ENCODE data around the gene KCMF1. TPM values are rescaled to one million over a fixed set of nuclear protein-coding genes. Genes with fewer than 3 reads are reported as not detected.

The KCMF1 gene
- total RNA-seq, 4 donors from 2014 or later = 41.5 to 97.3 (median 55.5) TPM

DNA sequence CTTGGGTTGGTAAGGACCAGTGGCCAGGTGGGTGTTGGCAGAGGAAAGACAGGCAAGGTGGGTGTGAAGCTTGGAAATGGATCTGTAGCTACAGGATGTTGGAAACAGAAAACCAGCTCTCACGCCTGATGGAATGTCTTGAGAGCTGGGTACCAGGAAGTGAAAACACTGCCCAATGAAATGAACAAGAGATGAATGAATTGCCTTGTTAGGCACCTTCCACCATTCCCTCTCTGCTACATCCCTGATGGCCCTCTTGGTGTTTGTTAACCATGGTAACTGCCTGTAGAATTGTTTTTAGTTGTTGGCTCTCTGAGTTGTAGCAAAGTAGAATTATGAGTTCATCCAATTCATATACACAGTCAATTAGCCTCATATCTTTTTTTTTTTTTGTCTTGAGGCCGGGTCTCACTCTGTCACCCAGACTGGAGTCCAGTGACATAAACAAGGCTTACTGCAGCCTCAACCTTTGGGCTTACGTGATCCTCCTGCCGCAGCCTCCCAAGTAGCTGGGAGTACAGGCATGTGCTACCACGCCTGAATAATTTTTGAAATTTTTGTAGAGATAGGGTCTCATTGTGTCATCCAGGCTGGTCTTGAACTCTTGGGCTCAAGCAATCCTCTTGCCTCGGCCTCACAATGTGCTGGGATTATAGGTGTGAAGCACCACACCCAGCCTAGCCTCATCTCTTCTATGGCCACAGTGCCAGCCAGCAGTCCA lies 9.5 kb downstream of the KCMF1 start:
- no peaks in the 10 kb centered on the region for H3K9me3 ChIP-seq
- no peaks in the 10 kb centered on the region for H3K36me3 ChIP-seq
- H3K4me3 ChIP-seq = no peak overlapping the region
- in situ Hi-C loops (cut with MboI; ENCODE audit: low pct_ligation_motif_present in 1 of 4, low pct_unique_long_range_greater_than_20kb in 1 of 4, low sequenced_read_pairs in 3 of 4) = no loop called here
- no peak for DNase-seq
- H3K27me3 ChIP-seq = no peaks in the 10 kb centered on the region
- intact Hi-C loops (cut with DNase I; ENCODE audit: low total_unique reads) = no loop called here
- H3K4me1 ChIP-seq = peaks cover 4 to 66% (median 15%) of the 10 kb centered on the region in 4 donors
- H3K27ac ChIP-seq = no peak overlapping the region
- 71 to 78% methylated on average over 3 to 6 of the region's 6 CpGs for WGBS, 2 donors (ENCODE audit: low coverage in 1 of 2)
- TF ChIP-seq POLR2A (IDR thresholded peaks at IDR 0.05) = no peak
- TF ChIP-seq EP300 (IDR thresholded peaks at IDR 0.05; ENCODE audit: low read depth) = no peak

- H3K4me3 ChIP-seq = no peak overlapping the region
- in situ Hi-C loops (cut with MboI; ENCODE audit: low pct_ligation_motif_present in 1 of 4, low pct_unique_long_range_greater_than_20kb in 1 of 4, low sequenced_read_pairs in 3 of 4) = no loop called here
- no peak for DNase-seq
- TF ChIP-seq, protein P1, sequence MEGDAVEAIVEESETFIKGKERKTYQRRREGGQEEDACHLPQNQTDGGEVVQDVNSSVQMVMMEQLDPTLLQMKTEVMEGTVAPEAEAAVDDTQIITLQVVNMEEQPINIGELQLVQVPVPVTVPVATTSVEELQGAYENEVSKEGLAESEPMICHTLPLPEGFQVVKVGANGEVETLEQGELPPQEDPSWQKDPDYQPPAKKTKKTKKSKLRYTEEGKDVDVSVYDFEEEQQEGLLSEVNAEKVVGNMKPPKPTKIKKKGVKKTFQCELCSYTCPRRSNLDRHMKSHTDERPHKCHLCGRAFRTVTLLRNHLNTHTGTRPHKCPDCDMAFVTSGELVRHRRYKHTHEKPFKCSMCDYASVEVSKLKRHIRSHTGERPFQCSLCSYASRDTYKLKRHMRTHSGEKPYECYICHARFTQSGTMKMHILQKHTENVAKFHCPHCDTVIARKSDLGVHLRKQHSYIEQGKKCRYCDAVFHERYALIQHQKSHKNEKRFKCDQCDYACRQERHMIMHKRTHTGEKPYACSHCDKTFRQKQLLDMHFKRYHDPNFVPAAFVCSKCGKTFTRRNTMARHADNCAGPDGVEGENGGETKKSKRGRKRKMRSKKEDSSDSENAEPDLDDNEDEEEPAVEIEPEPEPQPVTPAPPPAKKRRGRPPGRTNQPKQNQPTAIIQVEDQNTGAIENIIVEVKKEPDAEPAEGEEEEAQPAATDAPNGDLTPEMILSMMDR (IDR thresholded peaks at IDR 0.05) = no peak
- TF ChIP-seq POLR2A (IDR thresholded peaks at IDR 0.05) (no peak), EP300 (IDR thresholded peaks at IDR 0.05; ENCODE audit: low read depth) (no peak), POLR2AphosphoS5 (IDR thresholded peaks at IDR 0.05) (no peak)
- H3K27me3 ChIP-seq = no peaks in the 10 kb centered on the region
- H3K36me3 ChIP-seq = no peaks in the 10 kb centered on the region
- no peaks in the 10 kb centered on the region for H3K9me3 ChIP-seq
- WGBS, 2 donors (ENCODE audit: low coverage in 1 of 2) = 88 to 94% methylated on average over 1 of the region's 1 CpG
- intact Hi-C loops (cut with DNase I; ENCODE audit: low total_unique reads) = no loop called here
- peaks cover 4 to 72% (median 8%) of the 10 kb centered on the region in 4 donors for H3K4me1 ChIP-seq
- H3K27ac ChIP-seq = no peak overlapping the region
Observed at GRCh38 chr2:84986018-84986417, 15.1 kb downstream of the KCMF1 start.

DNA sequence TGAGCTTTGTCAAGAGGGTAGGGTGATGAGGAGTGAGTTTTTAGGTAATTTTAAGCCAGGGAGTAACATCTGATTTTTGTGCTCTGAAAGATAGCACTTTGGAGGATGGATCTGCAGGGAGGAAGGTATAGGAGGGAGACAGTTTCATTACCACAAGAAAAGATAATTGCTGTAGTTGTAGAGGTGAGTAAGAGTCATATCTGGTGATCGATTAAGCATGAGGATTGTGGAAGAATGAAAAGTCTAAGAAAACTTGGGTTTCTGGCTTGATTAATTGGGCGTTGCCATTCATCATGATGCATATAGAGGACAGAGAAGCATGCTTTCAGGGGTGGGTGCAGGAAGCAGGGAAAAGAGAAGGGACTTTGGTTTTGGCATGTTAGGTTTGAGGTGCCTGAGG lies 18.5 kb downstream of the KCMF1 start:
- Histone ChIP-seq H3K27me3 (no peaks in the 10 kb centered on the region), H3K4me3 (no peak overlapping the region), H3K27ac (no peak overlapping the region), H3K36me3 (no peaks in the 10 kb centered on the region), H3K9me3 (no peaks in the 10 kb centered on the region), H3K4me1 (peaks cover 4 to 69% (median 11%) of the 10 kb centered on the region in 4 donors)
- 89 to 91% methylated on average over 2 of the region's 2 CpGs for WGBS, 2 donors (ENCODE audit: low coverage in 1 of 2)
- intact Hi-C loops (cut with DNase I; ENCODE audit: low total_unique reads) (no loop called here), in situ Hi-C loops (cut with MboI; ENCODE audit: low pct_ligation_motif_present in 1 of 4, low pct_unique_long_range_greater_than_20kb in 1 of 4, low sequenced_read_pairs in 3 of 4) (no loop called here)
- DNase-seq = no peak
- TF ChIP-seq, protein P1 (IDR thresholded peaks at IDR 0.05) = no peak
- TF ChIP-seq POLR2A (IDR thresholded peaks at IDR 0.05) = no peak
- TF ChIP-seq POLR2AphosphoS5 (IDR thresholded peaks at IDR 0.05) = no peak
- no peak for TF ChIP-seq EP300 (IDR thresholded peaks at IDR 0.05; ENCODE audit: low read depth)

- Histone ChIP-seq H3K9me3 (no peaks in the 10 kb centered on the region), H3K27ac (no peak overlapping the region), H3K4me3 (no peak overlapping the region), H3K27me3 (no peaks in the 10 kb centered on the region), H3K36me3 (no peaks in the 10 kb centered on the region), H3K4me1 (peaks cover 4 to 67% (median 13%) of the 10 kb centered on the region in 4 donors)
- TF ChIP-seq, protein P1 (IDR thresholded peaks at IDR 0.05) = no peak
- TF ChIP-seq EP300 (IDR thresholded peaks at IDR 0.05; ENCODE audit: low read depth) (no peak), POLR2AphosphoS5 (IDR thresholded peaks at IDR 0.05) (no peak), POLR2A (IDR thresholded peaks at IDR 0.05) (no peak)
- intact Hi-C loops (cut with DNase I; ENCODE audit: low total_unique reads) (no loop called here), in situ Hi-C loops (cut with MboI; ENCODE audit: low pct_ligation_motif_present in 1 of 4, low pct_unique_long_range_greater_than_20kb in 1 of 4, low sequenced_read_pairs in 3 of 4) (no loop called here)
- 88 to 89% methylated on average over 1 of the region's 1 CpG for WGBS, 2 donors (ENCODE audit: low coverage in 1 of 2)
- no peak for DNase-seq
Observed at GRCh38 chr2:84989927-84990326, 19.0 kb downstream of the KCMF1 start.

All from transverse colon (tissue), 4 donors.